HFFc6 (cell line): ENCODE measurements around the gene LRRC73. TPM values are rescaled to one million over a fixed set of nuclear protein-coding genes. Genes with fewer than 3 reads are reported as not detected.
"Not testable (repeated sequence)": the region's sequence is repeated elsewhere in the genome, so short reads cannot be mapped to it uniquely, and the experiment has no call there.

Experiments
- DNase-seq: peaks from one replicate; pipeline ENCODE4 v3.0.0-alpha.2; 2018
- H3K27ac Mint-ChIP-seq: 2 replicates; pipeline ENCODE4 v1.8.0; 2020; ENCODE audit warnings: mild to moderate bottlenecking, mixed read lengths
- H3K27me3 Mint-ChIP-seq: 2 replicates; pipeline ENCODE4 v1.8.0; 2021; ENCODE audit warnings: mild to moderate bottlenecking, moderate library complexity, mixed read lengths; ENCODE audit not compliant: insufficient read depth
- H3K36me3 Mint-ChIP-seq: 2 replicates; pipeline ENCODE4 v1.8.0; 2021; ENCODE audit warnings: low read depth, mixed read lengths
- H3K4me1 Mint-ChIP-seq: 2 replicates; pipeline ENCODE4 v1.8.0; 2020; ENCODE audit warnings: low read depth, mixed read lengths
- H3K4me3 Mint-ChIP-seq: 2 replicates; pipeline ENCODE4 v1.8.0; 2020; ENCODE audit warnings: mild to moderate bottlenecking, moderate library complexity, mixed read lengths
- H3K9me3 Mint-ChIP-seq: 2 replicates; pipeline ENCODE4 v1.8.0; 2020; ENCODE audit warnings: mild to moderate bottlenecking, mixed read lengths
- total RNA-seq, 6 experiments: library from RNA; stranded (reverse); fragmentation: NEBNext Ultra II Directional; extraction: Animal tissue kit (Norgen Biotek cat#: 25700); gene quantifications; 2 replicates in 1 of 6; 3 replicates in 5 of 6; pipeline ENCODE4 v1.2.3, GENCODE V29; 2021
- TF ChIP-seq, protein P1 (sequence below): fragments of 200-600 bp; sonication (generic); IDR thresholded peaks from 2 replicates; pipeline ENCODE4 v1.5.0; 2021; ENCODE audit warnings: antibody characterized with exemption, mild to moderate bottlenecking

The LRRC73 gene
- total RNA-seq, 6 experiments from 2014 or later, result 0.75 to 1.7 (median 0.90) TPM

DNA sequence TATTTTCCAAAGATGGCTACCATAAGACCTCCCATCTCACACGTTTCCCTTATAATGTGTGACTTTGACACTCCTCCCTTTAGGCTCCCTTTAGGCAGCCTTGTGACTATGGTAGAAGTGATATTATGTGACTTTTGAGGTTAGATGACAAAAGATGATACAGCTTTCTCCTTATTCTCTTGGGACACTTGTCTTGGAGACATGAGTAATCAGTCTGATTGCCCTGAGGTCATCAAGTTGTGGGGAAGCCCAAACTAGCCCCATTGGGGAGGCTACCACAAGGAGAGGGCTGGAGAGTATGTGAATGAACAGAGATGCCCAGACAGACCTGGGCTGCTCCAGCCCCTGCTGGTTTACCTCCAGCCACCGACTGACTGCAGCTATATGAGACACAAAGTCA lies 44.2 kb downstream of the LRRC73 start:
- H3K27ac Mint-ChIP-seq, result no peak overlapping the region
- no peaks in the 10 kb centered on the region for H3K9me3 Mint-ChIP-seq
- H3K27me3 Mint-ChIP-seq, result peaks cover 13% of the 10 kb centered on the region
- no peak overlapping the region for H3K4me3 Mint-ChIP-seq
- TF ChIP-seq, protein P1, sequence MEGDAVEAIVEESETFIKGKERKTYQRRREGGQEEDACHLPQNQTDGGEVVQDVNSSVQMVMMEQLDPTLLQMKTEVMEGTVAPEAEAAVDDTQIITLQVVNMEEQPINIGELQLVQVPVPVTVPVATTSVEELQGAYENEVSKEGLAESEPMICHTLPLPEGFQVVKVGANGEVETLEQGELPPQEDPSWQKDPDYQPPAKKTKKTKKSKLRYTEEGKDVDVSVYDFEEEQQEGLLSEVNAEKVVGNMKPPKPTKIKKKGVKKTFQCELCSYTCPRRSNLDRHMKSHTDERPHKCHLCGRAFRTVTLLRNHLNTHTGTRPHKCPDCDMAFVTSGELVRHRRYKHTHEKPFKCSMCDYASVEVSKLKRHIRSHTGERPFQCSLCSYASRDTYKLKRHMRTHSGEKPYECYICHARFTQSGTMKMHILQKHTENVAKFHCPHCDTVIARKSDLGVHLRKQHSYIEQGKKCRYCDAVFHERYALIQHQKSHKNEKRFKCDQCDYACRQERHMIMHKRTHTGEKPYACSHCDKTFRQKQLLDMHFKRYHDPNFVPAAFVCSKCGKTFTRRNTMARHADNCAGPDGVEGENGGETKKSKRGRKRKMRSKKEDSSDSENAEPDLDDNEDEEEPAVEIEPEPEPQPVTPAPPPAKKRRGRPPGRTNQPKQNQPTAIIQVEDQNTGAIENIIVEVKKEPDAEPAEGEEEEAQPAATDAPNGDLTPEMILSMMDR, result no peak
- DNase-seq, result no peak
- H3K4me1 Mint-ChIP-seq, result 0 out of 2 replicates have a peak, but pooled peaks cover 5% of the 10 kb centered on the region
- no peaks in the 10 kb centered on the region for H3K36me3 Mint-ChIP-seq

DNA sequence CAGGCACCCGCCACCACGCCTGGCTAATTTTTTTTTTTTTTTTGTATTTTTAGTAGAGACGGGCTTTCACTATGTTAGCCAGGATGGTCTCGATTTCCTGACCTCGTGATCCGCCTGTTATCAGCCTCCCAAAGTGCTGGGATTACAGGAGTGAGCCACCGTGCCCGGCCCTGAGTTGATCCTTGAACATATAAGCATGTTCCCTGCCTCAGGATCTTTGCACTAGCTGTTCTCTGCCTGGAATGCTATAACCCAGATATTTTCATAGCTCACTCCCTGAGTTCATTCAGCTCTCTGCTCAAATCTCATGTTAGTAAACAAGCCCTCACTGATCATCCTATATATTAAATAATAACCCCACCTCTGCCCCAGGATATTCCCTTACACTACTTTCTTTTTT lies 45.8 kb downstream of the LRRC73 start:
- no peaks in the 10 kb centered on the region for H3K36me3 Mint-ChIP-seq
- no peak overlapping the region for H3K4me3 Mint-ChIP-seq
- H3K27ac Mint-ChIP-seq, result no peak overlapping the region
- 0 out of 2 replicates have a peak, but pooled peaks cover 5% of the 10 kb centered on the region for H3K4me1 Mint-ChIP-seq
- TF ChIP-seq, protein P1, result no peak
- DNase-seq, result no peak
- no peaks in the 10 kb centered on the region for H3K9me3 Mint-ChIP-seq
- H3K27me3 Mint-ChIP-seq, result peaks cover 13% of the 10 kb centered on the region

DNA sequence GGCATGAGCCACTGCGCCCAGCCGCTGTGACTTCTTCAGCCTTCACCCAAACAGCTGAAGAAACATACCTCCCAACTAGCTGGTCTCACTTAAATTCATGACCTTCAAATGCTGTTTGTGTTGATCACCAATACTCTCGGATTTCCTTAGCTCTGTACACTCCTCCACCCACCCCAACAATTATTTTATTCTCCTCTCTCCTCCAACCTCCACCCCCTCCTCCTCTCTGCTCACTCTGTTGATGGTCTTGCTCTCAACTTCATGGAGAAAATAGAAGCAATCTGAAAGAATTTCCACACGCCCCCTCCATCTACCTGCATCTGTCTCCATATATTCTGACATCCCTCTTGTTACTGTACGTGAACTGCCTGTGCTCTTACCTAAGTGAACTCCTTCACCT lies 48.2 kb downstream of the LRRC73 start:
- H3K4me1 Mint-ChIP-seq, result 0 out of 2 replicates have a peak, but pooled peaks cover 5% of the 10 kb centered on the region
- H3K27ac Mint-ChIP-seq, result no peak overlapping the region
- no peaks in the 10 kb centered on the region for H3K9me3 Mint-ChIP-seq
- TF ChIP-seq, protein P1, result no peak
- no peaks in the 10 kb centered on the region for H3K36me3 Mint-ChIP-seq
- no peak overlapping the region for H3K4me3 Mint-ChIP-seq
- peaks cover 8% of the 10 kb centered on the region for H3K27me3 Mint-ChIP-seq
- DNase-seq, result no peak

DNA sequence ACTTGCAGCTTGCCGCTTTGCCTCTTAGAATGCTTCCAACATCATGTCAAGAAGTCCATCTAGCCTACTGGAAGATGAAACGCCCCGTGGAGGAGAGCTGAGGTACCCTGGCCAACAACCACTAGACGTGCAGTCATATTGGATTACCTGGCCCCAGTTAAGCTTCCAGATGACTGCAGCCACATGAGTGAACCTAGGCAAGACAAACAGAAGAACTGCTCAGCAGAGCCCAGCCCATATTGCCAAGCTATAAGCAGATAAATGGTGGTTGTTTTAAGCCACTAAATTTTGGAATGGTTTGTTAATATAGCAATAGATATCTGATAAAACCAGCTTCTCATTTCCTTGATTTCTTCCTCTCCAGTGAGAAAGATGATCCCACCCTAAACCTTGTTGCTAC lies 50.1 kb downstream of the LRRC73 start:
- peaks cover 15% of the 10 kb centered on the region for H3K27me3 Mint-ChIP-seq
- H3K27ac Mint-ChIP-seq, result no peak overlapping the region
- TF ChIP-seq, protein P1, result no peak
- peaks cover 7% of the 10 kb centered on the region for H3K4me1 Mint-ChIP-seq
- no peaks in the 10 kb centered on the region for H3K36me3 Mint-ChIP-seq
- no peaks in the 10 kb centered on the region for H3K9me3 Mint-ChIP-seq
- no peak for DNase-seq
- no peak overlapping the region for H3K4me3 Mint-ChIP-seq

DNA sequence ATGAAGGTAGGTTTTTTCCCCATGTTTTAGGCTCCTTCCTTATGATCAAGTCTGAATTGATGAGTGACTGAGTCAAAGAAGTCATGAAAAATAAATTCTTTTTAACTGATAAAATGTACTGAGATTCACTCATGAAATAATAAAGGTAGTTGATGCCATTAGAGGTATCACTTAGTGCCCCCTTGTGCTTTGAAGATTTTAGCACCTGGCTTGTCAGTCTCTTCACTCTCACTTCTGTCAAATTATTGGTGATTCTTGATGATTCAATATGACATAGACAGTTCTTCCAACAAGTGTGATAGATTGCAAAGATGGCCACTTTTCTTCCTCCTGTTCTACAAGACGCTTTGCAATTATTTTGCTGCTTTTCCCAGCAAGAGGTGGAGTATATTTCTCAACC lies 50.6 kb downstream of the LRRC73 start:
- no peaks in the 10 kb centered on the region for H3K36me3 Mint-ChIP-seq
- TF ChIP-seq, protein P1, result no peak
- no peak overlapping the region for H3K4me3 Mint-ChIP-seq
- peaks cover 7% of the 10 kb centered on the region for H3K4me1 Mint-ChIP-seq
- DNase-seq, result no peak
- H3K9me3 Mint-ChIP-seq, result no peaks in the 10 kb centered on the region
- peaks cover 15% of the 10 kb centered on the region for H3K27me3 Mint-ChIP-seq
- no peak overlapping the region for H3K27ac Mint-ChIP-seq

DNA sequence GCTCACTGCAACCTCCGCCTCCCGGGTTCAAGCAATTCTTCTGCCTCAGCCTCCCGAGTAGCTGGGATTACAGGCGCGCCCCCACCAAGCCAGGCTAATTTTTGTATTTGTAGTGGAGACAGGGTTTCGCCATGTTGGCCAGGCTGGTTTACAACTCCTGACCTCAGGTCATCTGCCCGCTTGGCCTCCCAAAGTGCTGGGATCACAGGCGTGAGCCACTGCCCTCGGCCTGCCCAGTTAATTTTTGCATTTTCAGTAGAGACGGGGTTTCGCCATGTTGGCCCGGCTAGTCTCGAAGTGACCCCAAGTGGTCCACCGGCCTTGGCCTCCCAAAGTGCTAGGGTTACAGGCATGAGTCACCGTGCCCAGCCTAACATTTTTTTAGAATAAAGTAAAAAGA lies 52.0 kb downstream of the LRRC73 start:
- H3K27me3 Mint-ChIP-seq, result peaks cover 14% of the 10 kb centered on the region
- H3K4me3 Mint-ChIP-seq, H3K9me3 Mint-ChIP-seq, H3K36me3 Mint-ChIP-seq, DNase-seq, H3K27ac Mint-ChIP-seq: not testable (repeated sequence)
- H3K4me1 Mint-ChIP-seq, result peaks cover 14% of the 10 kb centered on the region
